22Rv1 (cell line): Measurements from ENCODE around the gene ANAPC4.

Experiments
- ZFX ChIP-seq: fragments of 450-650 bp; IDR thresholded peaks from 2 replicates; pipeline ENCODE4 v1.6.1; 2017; ENCODE audit warnings: antibody characterized with exemption, borderline replicate concordance
- TF ChIP-seq, protein P1 (sequence below): fragments of 450-650 bp; IDR thresholded peaks from 2 replicates; pipeline ENCODE4 v1.5.1; 2017; ENCODE audit warnings: mild to moderate bottlenecking

GRCh38 chr4:25345744-25346143 lies 31.3 kb upstream of the ANAPC4 start:
- TF ChIP-seq, protein P1, sequence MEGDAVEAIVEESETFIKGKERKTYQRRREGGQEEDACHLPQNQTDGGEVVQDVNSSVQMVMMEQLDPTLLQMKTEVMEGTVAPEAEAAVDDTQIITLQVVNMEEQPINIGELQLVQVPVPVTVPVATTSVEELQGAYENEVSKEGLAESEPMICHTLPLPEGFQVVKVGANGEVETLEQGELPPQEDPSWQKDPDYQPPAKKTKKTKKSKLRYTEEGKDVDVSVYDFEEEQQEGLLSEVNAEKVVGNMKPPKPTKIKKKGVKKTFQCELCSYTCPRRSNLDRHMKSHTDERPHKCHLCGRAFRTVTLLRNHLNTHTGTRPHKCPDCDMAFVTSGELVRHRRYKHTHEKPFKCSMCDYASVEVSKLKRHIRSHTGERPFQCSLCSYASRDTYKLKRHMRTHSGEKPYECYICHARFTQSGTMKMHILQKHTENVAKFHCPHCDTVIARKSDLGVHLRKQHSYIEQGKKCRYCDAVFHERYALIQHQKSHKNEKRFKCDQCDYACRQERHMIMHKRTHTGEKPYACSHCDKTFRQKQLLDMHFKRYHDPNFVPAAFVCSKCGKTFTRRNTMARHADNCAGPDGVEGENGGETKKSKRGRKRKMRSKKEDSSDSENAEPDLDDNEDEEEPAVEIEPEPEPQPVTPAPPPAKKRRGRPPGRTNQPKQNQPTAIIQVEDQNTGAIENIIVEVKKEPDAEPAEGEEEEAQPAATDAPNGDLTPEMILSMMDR, result no peak
- TF ChIP-seq ZFX, result no peak
